Activated T-cell treated with anti-CD3 and anti-CD28 coated beads, Interleukin-2, amount 50 U/mL, for 1 hour (primary cell): ENCODE results near the gene PLEKHA5.
"Not testable (repeated sequence)": the region's sequence is repeated elsewhere in the genome, so short reads cannot be mapped to it uniquely, and the experiment has no call there.

Experiments used
- DNase-seq: peaks from one replicate; pipeline ENCODE4 v3.0.0-alpha.2; 2020

Gene PLEKHA5

DNA sequence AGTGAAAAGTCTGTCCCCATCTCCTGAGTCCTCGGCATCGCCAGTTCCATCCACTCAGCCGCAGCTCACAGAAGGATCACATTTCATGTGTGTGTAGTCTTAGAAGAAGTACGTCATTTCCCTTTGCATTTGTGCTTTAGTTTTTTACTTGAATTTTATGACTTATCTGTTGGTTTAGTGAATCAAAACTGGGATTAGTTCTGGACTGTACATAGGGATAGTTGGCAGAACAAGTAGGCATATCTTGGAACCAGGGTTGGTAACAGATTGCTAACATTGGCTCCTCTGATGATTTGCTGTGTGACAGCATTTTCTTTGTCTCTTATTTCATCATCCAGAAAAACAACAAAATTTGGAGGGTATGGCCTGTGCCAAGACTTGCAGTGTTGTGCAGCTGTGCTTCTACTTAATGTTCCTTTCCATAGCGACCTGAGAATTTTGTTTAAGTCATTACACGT is 240.2 kb downstream of the PLEKHA5 start:
- no peak for DNase-seq

- DNase-seq: no peak
Observed at GRCh38 chr12:19373586-19373985, 244.1 kb downstream of the PLEKHA5 start.

DNA sequence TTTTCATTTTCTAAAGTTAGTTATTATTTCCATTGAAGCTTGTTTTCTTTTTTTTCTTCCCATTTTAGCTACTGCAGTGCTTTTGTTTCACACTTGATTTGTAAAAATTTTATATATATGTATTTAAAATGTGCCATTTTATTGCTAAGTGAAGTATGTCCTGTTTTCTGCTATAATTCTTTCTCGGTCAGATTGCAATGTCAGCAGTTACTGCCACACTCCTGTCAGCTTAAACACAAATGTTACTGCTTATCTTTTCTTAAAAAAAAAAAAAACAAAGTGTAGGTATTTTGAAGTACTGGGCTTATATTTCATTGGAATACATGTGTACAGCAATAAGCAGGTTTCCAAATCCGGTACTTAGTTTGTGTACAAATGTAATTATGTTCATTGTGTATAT is 246.4 kb downstream of the PLEKHA5 start:
- DNase-seq: no peak

- no peak for DNase-seq
Observed at GRCh38 chr12:19376691-19377090, 247.2 kb downstream of the PLEKHA5 start.

DNA sequence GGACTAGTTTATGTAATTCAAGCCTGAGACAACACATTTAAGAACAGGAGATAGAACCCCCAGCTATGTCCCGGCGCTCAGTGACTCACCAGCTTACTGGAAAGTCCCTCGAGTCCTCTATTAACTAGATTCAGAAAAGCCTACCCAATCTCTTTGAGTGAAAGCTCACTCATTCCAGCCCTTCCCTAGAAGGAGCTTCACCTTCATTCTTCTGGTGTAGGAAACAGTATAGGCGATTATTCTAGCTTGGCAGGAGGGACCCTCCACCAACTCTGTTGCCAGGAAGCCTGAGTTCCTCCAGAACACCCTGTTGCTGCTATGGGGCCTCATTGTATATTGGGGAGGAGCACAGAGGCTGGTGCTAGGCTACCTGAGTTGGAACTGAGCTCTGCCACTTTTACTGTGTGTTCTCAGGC is 252.6 kb downstream of the PLEKHA5 start:
- DNase-seq: no peak

GRCh38 chr12:19382563-19382962 is 253.0 kb downstream of the PLEKHA5 start:
- DNase-seq: no peak

- no peak for DNase-seq
Observed at GRCh38 chr12:19387161-19387560, 257.6 kb downstream of the PLEKHA5 start.

- no peak for DNase-seq
Observed at GRCh38 chr12:19388131-19388549, 258.6 kb downstream of the PLEKHA5 start.

GRCh38 chr12:19390051-19390598 is 260.6 kb downstream of the PLEKHA5 start:
- no peak for DNase-seq

- not testable (repeated sequence) for DNase-seq
Observed at GRCh38 chr12:19392644-19393043, 263.1 kb downstream of the PLEKHA5 start.

- DNase-seq: no peak
Observed at GRCh38 chr12:19394385-19394784, 264.9 kb downstream of the PLEKHA5 start.

GRCh38 chr12:19397534-19397933 is 268.0 kb downstream of the PLEKHA5 start:
- no peak for DNase-seq

- no peak for DNase-seq
Observed at GRCh38 chr12:19398376-19399363, 269.1 kb downstream of the PLEKHA5 start.

DNA sequence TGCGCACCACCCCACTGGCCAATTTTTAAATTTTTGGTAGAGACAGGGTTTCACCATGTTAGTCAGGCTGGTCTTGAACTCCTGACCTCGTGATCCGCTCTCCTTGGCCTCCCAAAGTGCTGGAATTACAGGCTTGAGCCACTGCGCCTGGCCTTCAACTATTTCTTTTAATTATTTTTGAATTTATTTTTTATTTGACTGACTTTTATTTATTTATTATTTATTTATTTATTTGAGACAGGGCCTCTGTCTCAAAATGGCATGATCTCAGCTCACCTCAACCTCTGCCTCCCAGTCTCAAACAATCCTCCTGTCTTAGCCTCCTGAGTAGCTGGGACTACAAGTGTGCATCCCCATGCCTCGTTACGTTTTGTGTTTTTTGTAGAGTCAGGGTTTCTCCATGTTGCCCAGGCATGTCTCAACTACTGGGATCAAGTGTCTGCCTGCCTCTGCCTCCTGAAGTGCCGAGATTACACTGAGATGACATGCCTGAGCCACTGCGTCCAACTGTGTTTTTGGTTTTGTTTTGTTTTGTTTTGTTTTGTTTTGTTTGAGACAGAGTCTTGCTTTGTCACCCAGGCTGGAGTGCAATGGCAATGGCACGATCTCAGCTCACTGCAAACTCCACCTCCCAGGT is 271.2 kb downstream of the PLEKHA5 start:
- DNase-seq: not testable (repeated sequence)

GRCh38 chr12:19402211-19402610 is 272.7 kb downstream of the PLEKHA5 start:
- DNase-seq: no peak

DNA sequence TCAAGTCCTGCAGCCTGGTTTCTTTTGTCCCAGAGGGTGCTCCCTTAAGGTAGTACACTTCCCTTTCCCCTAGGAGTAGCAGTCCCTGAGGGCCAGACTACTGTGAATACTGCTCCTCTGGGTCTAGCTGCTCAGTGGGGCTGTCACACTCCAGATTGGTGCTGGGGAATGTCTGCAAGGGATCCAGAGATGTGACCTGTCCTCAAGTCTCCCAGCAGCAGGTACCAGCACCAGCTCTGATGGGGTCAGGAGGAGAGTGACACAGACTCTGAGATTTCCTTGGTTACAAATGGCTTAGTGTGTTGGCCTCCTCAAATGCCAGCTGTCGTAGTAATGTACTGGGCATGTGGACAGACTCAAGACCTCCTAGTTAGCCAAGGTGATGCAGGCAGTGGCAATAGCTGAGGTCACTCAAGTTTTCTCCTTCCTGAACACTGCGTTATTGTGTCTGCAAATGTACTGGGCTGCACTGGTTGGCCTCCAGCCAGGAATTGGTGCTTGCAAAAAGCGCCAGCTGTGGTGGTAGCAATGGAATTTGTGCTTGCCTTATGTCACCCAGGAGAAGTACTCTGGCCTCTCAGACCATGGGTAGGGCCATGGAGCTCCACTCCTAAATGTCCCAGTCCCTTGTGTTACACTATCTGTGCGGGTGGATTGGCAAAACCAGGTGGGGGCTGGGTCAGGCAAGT is 273.4 kb downstream of the PLEKHA5 start:
- no peak for DNase-seq

DNA sequence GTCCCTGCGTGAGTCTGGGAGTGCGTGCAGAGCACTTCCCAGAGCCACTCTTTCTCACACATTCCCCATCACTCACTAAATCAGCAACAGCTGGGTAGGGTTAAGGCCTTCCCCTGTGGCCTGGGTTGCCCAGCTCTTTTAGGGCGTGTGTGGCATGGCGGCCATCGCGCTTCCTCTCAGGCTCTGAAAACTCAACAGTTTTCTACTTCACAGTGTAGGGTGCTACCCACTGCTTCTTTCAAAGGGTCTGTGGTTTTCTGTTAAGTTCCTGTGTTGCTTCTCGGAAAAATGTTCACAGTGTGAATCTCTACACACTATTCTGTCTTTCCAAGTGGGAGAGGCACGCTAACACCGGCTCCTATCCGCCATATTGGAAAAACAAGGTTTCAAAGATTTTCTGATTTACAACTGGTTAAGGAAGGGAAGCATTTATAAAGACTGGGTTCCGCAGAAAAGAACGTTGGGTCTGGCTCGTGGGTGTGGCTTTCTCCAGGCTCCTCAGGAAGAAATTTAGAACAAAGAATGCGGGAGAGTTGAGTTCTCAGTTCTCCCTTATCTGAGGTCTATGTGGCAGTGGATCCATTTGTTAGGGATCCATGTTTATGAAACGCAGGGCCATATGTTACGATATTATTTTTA is 274.8 kb downstream of the PLEKHA5 start:
- no peak for DNase-seq

GRCh38 chr12:19409376-19409775 is 279.8 kb downstream of the PLEKHA5 start:
- no peak for DNase-seq

- DNase-seq: no peak
Observed at GRCh38 chr12:19410211-19410610, 280.7 kb downstream of the PLEKHA5 start.

GRCh38 chr12:19410629-19411185 is 281.2 kb downstream of the PLEKHA5 start:
- DNase-seq: no peak

GRCh38 chr12:19411234-19412204 is 282.0 kb downstream of the PLEKHA5 start:
- DNase-seq: no peak
